RWPE2 (cell line): Measurements from ENCODE around the gene KCTD17.

ENCODE experiments used
- ATAC-seq: fragments of 200-7000 bp; cut with Tn5 transposase; 3 replicates; pipeline ENCODE4 v1.9.1; 2021; ENCODE audit warnings: low read depth
- DNase-seq: peaks from one replicate; pipeline ENCODE4 v3.0.0-alpha.2; 2020; ENCODE audit warnings: low spot score
- H3K27ac ChIP-seq: fragments of 450-650 bp; 2 replicates; pipeline ENCODE4 v1.5.1; 2017; ENCODE audit warnings: mild to moderate bottlenecking; ENCODE audit not compliant: poor library complexity, severe bottlenecking
- H3K27me3 ChIP-seq: fragments of 250-450 bp; sonication (Bioruptor Pico); 2 replicates; pipeline ENCODE4 v1.5.1; 2021; ENCODE audit warnings: mild to moderate bottlenecking, moderate library complexity; ENCODE audit not compliant: insufficient read depth, poor library complexity, severe bottlenecking
- H3K36me3 ChIP-seq: fragments of 250-450 bp; sonication (Bioruptor Pico); 2 replicates; pipeline ENCODE4 v1.5.1; 2020; ENCODE audit warnings: low read depth, mild to moderate bottlenecking, moderate library complexity
- H3K4me1 ChIP-seq: fragments of 250-450 bp; sonication (Bioruptor Pico); 2 replicates; pipeline ENCODE4 v1.5.1; 2021; ENCODE audit warnings: mild to moderate bottlenecking, moderate library complexity; ENCODE audit not compliant: insufficient read depth, poor library complexity, severe bottlenecking
- H3K4me3 ChIP-seq: fragments of 250-450 bp; sonication (Bioruptor Pico); 2 replicates; pipeline ENCODE4 v1.5.1; 2021; ENCODE audit warnings: mild to moderate bottlenecking, moderate library complexity; ENCODE audit not compliant: severe bottlenecking
- H3K9me3 ChIP-seq: fragments of 250-450 bp; sonication (Bioruptor Pico); 2 replicates; pipeline ENCODE4 v1.5.1; 2021; ENCODE audit warnings: mild to moderate bottlenecking, moderate library complexity; ENCODE audit not compliant: severe bottlenecking
- TF ChIP-seq, protein P1 (sequence below): fragments of 450-650 bp; IDR thresholded peaks from one replicate; pipeline ENCODE4 v1.5.1; 2017; ENCODE audit warnings: mild to moderate bottlenecking, moderate library complexity; ENCODE audit not compliant: poor library complexity, severe bottlenecking

Gene KCTD17

DNA sequence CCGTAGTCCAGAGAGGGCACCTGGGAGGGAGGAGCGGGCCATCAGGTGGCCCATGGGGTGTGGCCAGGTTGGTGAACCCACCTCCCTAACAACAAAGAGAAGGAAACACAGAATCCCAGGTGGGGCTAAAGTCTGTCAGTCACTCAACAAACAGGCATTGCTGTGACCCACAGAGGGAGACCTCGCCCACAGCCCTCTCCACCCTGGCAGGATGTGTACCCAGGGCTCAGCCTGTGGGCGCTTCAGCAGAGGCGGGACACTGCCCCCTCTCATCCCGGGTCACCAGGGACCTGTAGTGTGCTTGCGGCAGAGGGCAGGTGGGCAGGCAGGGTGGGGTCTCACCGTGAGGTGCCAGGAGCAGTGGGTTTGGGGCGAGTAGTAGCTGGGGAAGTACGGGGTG, 32.8 kb downstream of the KCTD17 start:
- H3K27me3 ChIP-seq, result no peaks in the 10 kb centered on the region
- ATAC-seq, result no peak
- H3K9me3 ChIP-seq, result no peaks in the 10 kb centered on the region
- no peak overlapping the region for H3K4me3 ChIP-seq
- no peaks in the 10 kb centered on the region for H3K4me1 ChIP-seq
- no peak for DNase-seq
- no peaks in the 10 kb centered on the region for H3K36me3 ChIP-seq
- TF ChIP-seq, protein P1, sequence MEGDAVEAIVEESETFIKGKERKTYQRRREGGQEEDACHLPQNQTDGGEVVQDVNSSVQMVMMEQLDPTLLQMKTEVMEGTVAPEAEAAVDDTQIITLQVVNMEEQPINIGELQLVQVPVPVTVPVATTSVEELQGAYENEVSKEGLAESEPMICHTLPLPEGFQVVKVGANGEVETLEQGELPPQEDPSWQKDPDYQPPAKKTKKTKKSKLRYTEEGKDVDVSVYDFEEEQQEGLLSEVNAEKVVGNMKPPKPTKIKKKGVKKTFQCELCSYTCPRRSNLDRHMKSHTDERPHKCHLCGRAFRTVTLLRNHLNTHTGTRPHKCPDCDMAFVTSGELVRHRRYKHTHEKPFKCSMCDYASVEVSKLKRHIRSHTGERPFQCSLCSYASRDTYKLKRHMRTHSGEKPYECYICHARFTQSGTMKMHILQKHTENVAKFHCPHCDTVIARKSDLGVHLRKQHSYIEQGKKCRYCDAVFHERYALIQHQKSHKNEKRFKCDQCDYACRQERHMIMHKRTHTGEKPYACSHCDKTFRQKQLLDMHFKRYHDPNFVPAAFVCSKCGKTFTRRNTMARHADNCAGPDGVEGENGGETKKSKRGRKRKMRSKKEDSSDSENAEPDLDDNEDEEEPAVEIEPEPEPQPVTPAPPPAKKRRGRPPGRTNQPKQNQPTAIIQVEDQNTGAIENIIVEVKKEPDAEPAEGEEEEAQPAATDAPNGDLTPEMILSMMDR, result no peak
- H3K27ac ChIP-seq, result no peak overlapping the region

DNA sequence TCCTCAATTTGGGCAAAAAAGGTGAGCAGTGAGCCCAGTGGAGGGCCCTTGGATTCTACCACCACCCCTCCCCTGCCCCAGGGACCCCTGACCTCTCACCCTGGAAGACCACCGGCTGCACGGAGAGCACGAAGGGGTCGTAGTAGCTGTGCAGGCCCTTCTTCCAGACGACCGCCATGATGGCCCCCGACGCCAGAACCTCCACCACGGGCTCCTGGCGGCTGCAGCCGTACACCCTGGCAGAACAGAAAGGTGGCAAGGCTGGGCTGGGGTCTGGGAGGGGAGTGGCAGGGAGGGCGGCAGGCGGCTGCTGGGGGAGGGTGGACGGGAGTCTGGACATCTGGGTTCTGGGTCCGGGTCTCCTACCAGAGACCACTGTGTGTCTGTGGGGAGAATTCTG, 34.6 kb downstream of the KCTD17 start:
- DNase-seq (no peak), ATAC-seq (no peak)
- Histone ChIP-seq H3K36me3 (no peaks in the 10 kb centered on the region), H3K4me3 (no peak overlapping the region), H3K27ac (no peak overlapping the region), H3K27me3 (no peaks in the 10 kb centered on the region), H3K9me3 (no peaks in the 10 kb centered on the region), H3K4me1 (no peaks in the 10 kb centered on the region)
- TF ChIP-seq, protein P1, result no peak

DNA sequence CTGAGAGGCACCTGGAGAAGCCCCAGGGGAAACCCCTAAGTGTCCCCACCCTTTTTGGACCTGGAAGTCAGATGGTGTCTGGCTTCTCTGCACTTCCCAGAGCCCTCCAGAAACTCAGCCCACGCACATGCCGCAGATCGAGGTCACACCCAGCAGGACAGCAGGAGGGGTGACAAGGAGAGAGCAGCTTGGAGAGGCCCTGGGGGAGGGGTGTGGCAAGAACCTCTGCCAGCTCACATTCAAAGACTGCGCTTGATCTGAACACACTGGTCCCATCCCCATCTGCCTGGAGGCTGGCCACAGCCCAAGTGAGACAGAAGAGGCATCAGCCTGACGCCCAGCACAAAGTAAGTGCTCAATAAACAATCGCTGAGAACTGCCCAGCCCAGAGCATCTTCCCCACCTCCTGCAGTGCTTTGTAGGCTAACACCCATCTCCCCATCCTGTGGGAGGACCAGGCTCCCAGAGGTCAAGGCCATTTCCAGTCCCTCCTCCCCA, 36.6 kb downstream of the KCTD17 start:
- no peaks in the 10 kb centered on the region for H3K4me1 ChIP-seq
- TF ChIP-seq, protein P1, result no peak
- H3K4me3 ChIP-seq, result no peak overlapping the region
- H3K27ac ChIP-seq, result no peak overlapping the region
- H3K9me3 ChIP-seq, result no peaks in the 10 kb centered on the region
- no peaks in the 10 kb centered on the region for H3K36me3 ChIP-seq
- DNase-seq, result no peak
- H3K27me3 ChIP-seq, result no peaks in the 10 kb centered on the region
- peak; percentile 28; the same call in 1 of the 3 replicates for ATAC-seq

DNA sequence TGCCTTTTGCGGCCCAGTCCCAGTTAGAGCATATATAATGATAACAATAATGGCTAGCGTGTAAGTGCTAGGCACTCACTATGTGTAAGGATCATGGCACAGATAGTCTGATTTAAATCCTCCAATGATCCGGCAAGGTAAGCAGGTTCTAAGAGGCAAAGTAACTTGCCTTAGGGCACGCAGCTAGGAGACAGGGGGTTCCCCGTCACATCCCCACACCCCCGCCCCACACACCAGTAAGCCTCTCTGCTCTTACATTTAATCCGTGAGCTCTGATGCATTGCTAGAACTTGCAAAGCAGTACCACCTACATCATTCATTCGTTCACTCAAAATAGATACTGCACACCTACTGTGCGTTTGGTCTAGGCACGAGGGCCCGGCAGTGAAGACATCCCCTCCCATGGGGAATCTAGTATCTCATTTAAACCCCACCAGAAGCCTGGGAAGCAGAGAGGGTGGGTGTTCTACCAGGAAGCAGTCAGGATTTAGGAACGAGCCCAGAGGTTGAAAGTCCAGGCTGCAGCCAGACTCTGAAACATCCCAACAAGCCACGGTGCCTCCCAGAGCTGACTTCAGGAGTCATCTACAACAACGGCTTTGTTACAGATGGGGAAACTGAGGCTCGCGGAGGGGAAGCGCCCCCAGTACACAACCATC, 37.3 kb downstream of the KCTD17 start:
- no peak for DNase-seq

DNA sequence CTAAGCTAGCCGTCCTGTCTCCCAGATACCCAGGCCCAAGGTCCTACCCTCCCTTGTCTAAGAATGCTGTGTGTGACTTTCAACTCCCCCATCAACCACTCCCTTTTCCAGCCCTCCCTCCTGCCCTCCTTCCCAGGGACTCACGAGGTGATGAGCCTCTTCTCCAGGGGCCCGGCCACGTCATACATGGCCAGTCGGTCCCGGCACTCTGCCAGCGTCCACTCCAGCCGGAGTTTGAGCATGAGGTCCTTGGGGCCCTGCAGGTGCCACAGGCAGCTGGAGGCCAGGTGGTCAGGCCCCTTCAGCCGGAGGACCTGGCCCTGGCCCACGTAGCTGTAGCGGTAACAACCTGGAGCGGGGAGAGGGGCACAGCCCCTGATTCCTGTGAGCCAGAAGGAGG, 37.9 kb downstream of the KCTD17 start:
- no peak for DNase-seq
- TF ChIP-seq, protein P1, result no peak
- Histone ChIP-seq H3K27me3 (no peaks in the 10 kb centered on the region), H3K36me3 (no peaks in the 10 kb centered on the region), H3K4me1 (no peaks in the 10 kb centered on the region), H3K4me3 (no peak overlapping the region), H3K9me3 (no peaks in the 10 kb centered on the region), H3K27ac (no peak overlapping the region)
- no peak for ATAC-seq

More for the DNA sequence above, 37.3 kb downstream of the KCTD17 start:
- TF ChIP-seq, protein P1, result no peak
- H3K27ac ChIP-seq, result no peak overlapping the region
- no peak overlapping the region for H3K4me3 ChIP-seq
- no peak for ATAC-seq
- H3K4me1 ChIP-seq, result no peaks in the 10 kb centered on the region
- no peaks in the 10 kb centered on the region for H3K9me3 ChIP-seq
- H3K36me3 ChIP-seq, result no peaks in the 10 kb centered on the region
- H3K27me3 ChIP-seq, result no peaks in the 10 kb centered on the region
